Subcutaneous abdominal adipose tissue (tissue), 5 donors: ENCODE results near the gene TGM5.

Source experiments
- H3K27ac ChIP-seq: one replicate; pipeline ENCODE4 v1.7.0; 2013; ENCODE audit warnings: low read depth, mild to moderate bottlenecking, inconsistent platforms, low read length, moderate library complexity
- H3K27me3 ChIP-seq, 5 donors: one replicate each; pipeline ENCODE4 v1.7.0; 2013; ENCODE audit warnings: low read length in 5 of 5, inconsistent platforms in 1 of 5; ENCODE audit not compliant: control insufficient read depth in 5 of 5, insufficient read depth in 4 of 5
- H3K36me3 ChIP-seq, 5 donors: one replicate each; pipeline ENCODE4 v1.7.0; 2013; ENCODE audit warnings: low read length in 5 of 5; ENCODE audit not compliant: control insufficient read depth in 5 of 5, insufficient read depth in 5 of 5
- H3K4me1 ChIP-seq, 5 donors: one replicate each; pipeline ENCODE4 v1.7.0; 2013; ENCODE audit warnings: low read length in 5 of 5, mild to moderate bottlenecking in 3 of 5, moderate library complexity in 1 of 5; ENCODE audit not compliant: control insufficient read depth in 5 of 5, insufficient read depth in 5 of 5
- H3K4me3 ChIP-seq, 5 donors: one replicate each; pipeline ENCODE4 v1.7.0; 2013; ENCODE audit warnings: low read length in 5 of 5, low read depth in 1 of 5
- H3K9ac ChIP-seq, 5 donors: one replicate each; pipeline ENCODE4 v1.7.0; 2013; ENCODE audit warnings: low read length in 5 of 5, mild to moderate bottlenecking in 4 of 5, moderate library complexity in 3 of 5
- H3K9me3 ChIP-seq, 5 donors: one replicate each; pipeline ENCODE4 v1.7.0; 2013; ENCODE audit warnings: low read length in 5 of 5; ENCODE audit not compliant: control insufficient read depth in 5 of 5
- donor health status: healthy.
- donor health status: healthy.
- donor health status: healthy.
- donor health status: healthy.
- donor health status: healthy.

TGM5 gene

GRCh38 chr15:43267439-43267838, 711 bp upstream of the TGM5 start:
- Histone ChIP-seq H3K4me3 (no peak overlapping the region), H3K27me3 (peaks cover 0 to 7% (median 3%) of the 10 kb centered on the region in 5 donors), H3K36me3 (no peaks in the 10 kb centered on the region), H3K4me1 (no peaks in the 10 kb centered on the region), H3K9me3 (no peaks in the 10 kb centered on the region), H3K27ac (no peak overlapping the region), H3K9ac (no peak overlapping the region)

DNA sequence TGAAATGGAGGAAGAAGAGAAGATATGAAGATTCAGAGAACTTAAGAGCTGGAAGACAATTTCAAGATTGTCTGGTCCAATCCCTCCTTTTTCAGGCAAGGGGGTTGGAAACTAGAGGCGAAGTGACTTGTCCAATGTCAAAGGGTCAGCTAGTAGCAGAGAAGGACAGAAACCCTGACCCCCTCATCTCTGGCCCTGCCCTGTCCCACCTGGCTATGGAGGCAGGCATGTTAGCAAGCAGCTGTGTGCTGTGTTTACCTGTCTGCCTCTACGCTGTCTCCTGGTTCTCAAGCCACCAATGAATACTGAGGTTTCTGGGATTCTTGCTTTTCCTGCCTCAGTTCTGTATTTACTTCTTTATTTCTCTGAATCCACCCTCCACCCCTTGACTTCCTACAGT, 342 bp downstream of the TGM5 start:
- Histone ChIP-seq H3K9me3 (no peaks in the 10 kb centered on the region), H3K27ac (no peak overlapping the region), H3K27me3 (peaks cover 0 to 7% (median 3%) of the 10 kb centered on the region in 5 donors), H3K4me1 (no peaks in the 10 kb centered on the region), H3K4me3 (no peak overlapping the region), H3K36me3 (no peaks in the 10 kb centered on the region), H3K9ac (no peak overlapping the region)

- Histone ChIP-seq H3K36me3 (no peaks in the 10 kb centered on the region), H3K9ac (no peak overlapping the region), H3K9me3 (no peaks in the 10 kb centered on the region), H3K27me3 (no peaks in the 10 kb centered on the region), H3K4me3 (no peak overlapping the region), H3K27ac (no peak overlapping the region), H3K4me1 (no peaks in the 10 kb centered on the region)
Measured at GRCh38 chr15:43260011-43260615, 6.6 kb downstream of the TGM5 start.

- Histone ChIP-seq H3K4me1 (no peaks in the 10 kb centered on the region), H3K36me3 (no peaks in the 10 kb centered on the region), H3K27me3 (no peaks in the 10 kb centered on the region), H3K9ac (no peak overlapping the region), H3K27ac (no peak overlapping the region), H3K9me3 (no peaks in the 10 kb centered on the region), H3K4me3 (no peak overlapping the region)
Measured at GRCh38 chr15:43258781-43259180, 7.9 kb downstream of the TGM5 start.

GRCh38 chr15:43256341-43256740, 10.4 kb downstream of the TGM5 start:
- H3K36me3 ChIP-seq = no peaks in the 10 kb centered on the region
- H3K4me1 ChIP-seq = peaks cover 0 to 2% (median 0%) of the 10 kb centered on the region in 5 donors
- H3K9ac ChIP-seq = no peak overlapping the region
- no peaks in the 10 kb centered on the region for H3K9me3 ChIP-seq
- no peak overlapping the region for H3K4me3 ChIP-seq
- no peak overlapping the region for H3K27ac ChIP-seq
- H3K27me3 ChIP-seq = peaks cover 0 to 4% (median 0%) of the 10 kb centered on the region in 5 donors

GRCh38 chr15:43255376-43255775, 11.4 kb downstream of the TGM5 start:
- Histone ChIP-seq H3K9ac (no peak overlapping the region), H3K4me3 (no peak overlapping the region), H3K27ac (no peak overlapping the region), H3K4me1 (peaks cover 0 to 2% (median 0%) of the 10 kb centered on the region in 5 donors), H3K9me3 (no peaks in the 10 kb centered on the region), H3K36me3 (no peaks in the 10 kb centered on the region), H3K27me3 (peaks cover 0 to 4% (median 0%) of the 10 kb centered on the region in 5 donors)

GRCh38 chr15:43253431-43254403, 13.0 kb downstream of the TGM5 start:
- Histone ChIP-seq H3K9me3 (no peaks in the 10 kb centered on the region), H3K4me1 (peaks cover 0 to 2% (median 0%) of the 10 kb centered on the region in 5 donors), H3K4me3 (no peak overlapping the region), H3K9ac (no peak overlapping the region), H3K27me3 (peaks cover 0 to 4% (median 0%) of the 10 kb centered on the region in 5 donors), H3K27ac (no peak overlapping the region), H3K36me3 (no peaks in the 10 kb centered on the region)

GRCh38 chr15:43251871-43252250, 14.9 kb downstream of the TGM5 start:
- Histone ChIP-seq H3K27me3 (peaks cover 0 to 4% (median 0%) of the 10 kb centered on the region in 5 donors), H3K36me3 (no peaks in the 10 kb centered on the region), H3K4me1 (peaks cover 0 to 2% (median 0%) of the 10 kb centered on the region in 5 donors), H3K4me3 (no peak overlapping the region), H3K9ac (no peak overlapping the region), H3K27ac (no peak overlapping the region), H3K9me3 (no peaks in the 10 kb centered on the region)

- H3K9ac ChIP-seq = no peak overlapping the region
- no peak overlapping the region for H3K27ac ChIP-seq
- H3K27me3 ChIP-seq = peaks cover 0 to 4% (median 0%) of the 10 kb centered on the region in 5 donors
- H3K4me1 ChIP-seq = peaks cover 0 to 2% (median 0%) of the 10 kb centered on the region in 5 donors
- no peaks in the 10 kb centered on the region for H3K36me3 ChIP-seq
- no peaks in the 10 kb centered on the region for H3K9me3 ChIP-seq
- H3K4me3 ChIP-seq = no peak overlapping the region
Measured at GRCh38 chr15:43251185-43251870, 15.4 kb downstream of the TGM5 start.

GRCh38 chr15:43250785-43251184, 15.9 kb downstream of the TGM5 start:
- Histone ChIP-seq H3K4me3 (no peak overlapping the region), H3K36me3 (no peaks in the 10 kb centered on the region), H3K9ac (no peak overlapping the region), H3K27me3 (peaks cover 0 to 4% (median 0%) of the 10 kb centered on the region in 5 donors), H3K9me3 (no peaks in the 10 kb centered on the region), H3K4me1 (peaks cover 0 to 2% (median 0%) of the 10 kb centered on the region in 5 donors), H3K27ac (no peak overlapping the region)
